Uterus (tissue), 2 donors: ENCODE data around the gene HDDC2.

ENCODE experiments used
- POLR2A ChIP-seq, 2 donors: fragments of 450-650 bp; IDR thresholded peaks; one replicate each; pipeline ENCODE4 v1.6.1; 2016; ENCODE audit warnings: antibody characterized with exemption in 2 of 2, mild to moderate bottlenecking in 1 of 2, moderate library complexity in 1 of 2
- TF ChIP-seq, protein P1 (sequence below), 4 experiments: fragments of 200-600 bp in 2 of 4; fragments of 450-650 bp in 2 of 4; sonication (generic) in 2 of 4; IDR thresholded peaks; one replicate each; pipeline ENCODE4 v1.5.1; 2016 to 2019; ENCODE audit warnings: antibody characterized with exemption in 4 of 4, mild to moderate bottlenecking in 2 of 4, moderate library complexity in 1 of 4

DNA sequence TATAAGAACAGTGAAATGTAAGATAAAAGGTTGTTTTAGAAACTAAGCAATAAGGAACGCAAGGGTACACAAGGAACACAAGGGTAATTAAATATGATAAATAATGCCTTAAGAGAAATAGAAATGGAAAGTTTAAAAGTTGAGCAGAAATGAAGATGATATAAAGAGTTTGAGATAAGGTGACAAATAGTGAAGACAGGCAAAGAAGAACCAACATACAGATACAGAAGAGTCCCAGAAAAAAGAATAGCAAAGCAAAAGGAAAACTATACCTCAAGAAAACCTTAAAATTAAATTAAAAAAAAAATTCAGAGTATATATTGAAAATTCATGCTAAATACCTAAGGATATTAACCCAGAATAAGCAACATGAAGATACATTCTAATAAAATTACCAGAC is 16.4 kb downstream of the HDDC2 start:
- no peak for TF ChIP-seq POLR2A (IDR thresholded peaks at IDR 0.05)
- TF ChIP-seq, protein P1, sequence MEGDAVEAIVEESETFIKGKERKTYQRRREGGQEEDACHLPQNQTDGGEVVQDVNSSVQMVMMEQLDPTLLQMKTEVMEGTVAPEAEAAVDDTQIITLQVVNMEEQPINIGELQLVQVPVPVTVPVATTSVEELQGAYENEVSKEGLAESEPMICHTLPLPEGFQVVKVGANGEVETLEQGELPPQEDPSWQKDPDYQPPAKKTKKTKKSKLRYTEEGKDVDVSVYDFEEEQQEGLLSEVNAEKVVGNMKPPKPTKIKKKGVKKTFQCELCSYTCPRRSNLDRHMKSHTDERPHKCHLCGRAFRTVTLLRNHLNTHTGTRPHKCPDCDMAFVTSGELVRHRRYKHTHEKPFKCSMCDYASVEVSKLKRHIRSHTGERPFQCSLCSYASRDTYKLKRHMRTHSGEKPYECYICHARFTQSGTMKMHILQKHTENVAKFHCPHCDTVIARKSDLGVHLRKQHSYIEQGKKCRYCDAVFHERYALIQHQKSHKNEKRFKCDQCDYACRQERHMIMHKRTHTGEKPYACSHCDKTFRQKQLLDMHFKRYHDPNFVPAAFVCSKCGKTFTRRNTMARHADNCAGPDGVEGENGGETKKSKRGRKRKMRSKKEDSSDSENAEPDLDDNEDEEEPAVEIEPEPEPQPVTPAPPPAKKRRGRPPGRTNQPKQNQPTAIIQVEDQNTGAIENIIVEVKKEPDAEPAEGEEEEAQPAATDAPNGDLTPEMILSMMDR (IDR thresholded peaks at IDR 0.05), result no peak
